Tibial nerve (tissue), 4 donors: Measurements from ENCODE around the gene COL27A1. TPM values are rescaled to one million over a fixed set of nuclear protein-coding genes. Genes with fewer than 3 reads are reported as not detected.

ENCODE experiments used
- DNase-seq, 2 donors: peaks; one replicate each; pipeline ENCODE4 v3.0.0-alpha.2; 2019; ENCODE audit warnings: low spot score in 2 of 2
- H3K27ac ChIP-seq, 4 donors: fragments of 200-600 bp; sonication (generic) in 3 of 4; one replicate each; pipeline ENCODE4 v1.5.1; 2017 to 2019; ENCODE audit warnings: mild to moderate bottlenecking in 1 of 4
- H3K27me3 ChIP-seq, 2 donors: fragments of 200-600 bp; sonication (generic) in 1 of 2; one replicate each; pipeline versions ENCODE4 v1.5.1 to v1.6.0; 2017 to 2019
- H3K36me3 ChIP-seq, 3 donors: fragments of 200-600 bp; sonication (generic); one replicate each; pipeline ENCODE4 v1.5.1; 2018 to 2019
- H3K4me1 ChIP-seq, 4 donors: fragments of 200-600 bp; sonication (generic) in 3 of 4; one replicate each; pipeline ENCODE4 v1.5.1; 2017 to 2019
- H3K4me3 ChIP-seq, 4 donors: fragments of 200-600 bp; sonication (generic) in 3 of 4; one replicate each; pipeline ENCODE4 v1.5.1; 2017 to 2019; ENCODE audit warnings: mild to moderate bottlenecking in 1 of 4, moderate library complexity in 1 of 4
- H3K9me3 ChIP-seq, 4 donors: fragments of 200-600 bp; sonication (generic) in 3 of 4; one replicate each; pipeline ENCODE4 v1.5.1; 2017 to 2019
- EP300 ChIP-seq, 2 donors: sonication (generic); formaldehyde crosslinking; IDR thresholded peaks; one replicate each; pipeline ENCODE4 v1.6.1; 2017; ENCODE audit warnings: antibody characterized with exemption in 2 of 2, mild to moderate bottlenecking in 1 of 2
- POLR2A ChIP-seq, 2 donors: fragments of 450-650 bp; IDR thresholded peaks; one replicate each; pipeline ENCODE4 v1.6.1; 2017; ENCODE audit warnings: antibody characterized with exemption in 2 of 2, mild to moderate bottlenecking in 2 of 2, moderate library complexity in 2 of 2
- WGBS, 2 donors: methylation state at CpG; one replicate each; pipeline ENCODE4 v1.1.5; 2018; 5-methylcytosine and 5-hydroxymethylcytosine counted together
- total RNA-seq, 4 donors: library from RNA; depleted of rRNA; stranded (reverse); fragments of >200 nt; gene quantifications; one replicate each; pipeline ENCODE4 v1.1.0, GENCODE V29; 2016
- TF ChIP-seq, protein P1 (sequence below), 5 experiments: fragments of 200-600 bp in 3 of 5; fragments of 450-650 bp in 2 of 5; sonication (generic) in 3 of 5; IDR thresholded peaks; one replicate each; pipeline ENCODE4 v1.5.1; 2016 to 2019; ENCODE audit warnings: antibody characterized with exemption in 5 of 5, mild to moderate bottlenecking in 3 of 5, moderate library complexity in 2 of 5

COL27A1 gene
- total RNA-seq, 4 donors from 2014 or later, result 14.9 to 55.8 (median 27.7) TPM

DNA sequence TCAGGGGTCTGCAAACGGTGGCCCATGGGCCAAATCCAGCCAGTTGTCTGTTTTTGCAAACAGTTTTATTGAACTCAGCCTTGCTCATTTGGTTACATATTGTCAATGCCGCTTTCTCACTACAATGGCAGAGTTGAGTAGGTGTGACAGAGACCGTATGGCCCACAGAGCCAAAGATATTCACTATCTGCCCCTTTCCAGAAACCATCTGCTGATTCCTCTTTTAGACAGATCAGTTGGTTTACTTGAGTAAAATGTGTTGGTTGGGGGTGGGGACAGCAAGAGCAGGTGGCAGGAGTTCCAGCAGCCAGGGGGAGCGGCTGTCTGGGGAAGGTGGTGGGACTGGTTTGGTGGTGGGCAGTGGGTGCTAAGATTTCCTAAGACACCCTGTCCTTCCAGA is 54.8 kb downstream of the COL27A1 start:
- WGBS, 2 donors, result 83 to 95% methylated on average over 4 of the region's 4 CpGs
- H3K27me3 ChIP-seq, result no peaks in the 10 kb centered on the region
- H3K4me3 ChIP-seq, result no peak overlapping the region
- TF ChIP-seq, protein P1, sequence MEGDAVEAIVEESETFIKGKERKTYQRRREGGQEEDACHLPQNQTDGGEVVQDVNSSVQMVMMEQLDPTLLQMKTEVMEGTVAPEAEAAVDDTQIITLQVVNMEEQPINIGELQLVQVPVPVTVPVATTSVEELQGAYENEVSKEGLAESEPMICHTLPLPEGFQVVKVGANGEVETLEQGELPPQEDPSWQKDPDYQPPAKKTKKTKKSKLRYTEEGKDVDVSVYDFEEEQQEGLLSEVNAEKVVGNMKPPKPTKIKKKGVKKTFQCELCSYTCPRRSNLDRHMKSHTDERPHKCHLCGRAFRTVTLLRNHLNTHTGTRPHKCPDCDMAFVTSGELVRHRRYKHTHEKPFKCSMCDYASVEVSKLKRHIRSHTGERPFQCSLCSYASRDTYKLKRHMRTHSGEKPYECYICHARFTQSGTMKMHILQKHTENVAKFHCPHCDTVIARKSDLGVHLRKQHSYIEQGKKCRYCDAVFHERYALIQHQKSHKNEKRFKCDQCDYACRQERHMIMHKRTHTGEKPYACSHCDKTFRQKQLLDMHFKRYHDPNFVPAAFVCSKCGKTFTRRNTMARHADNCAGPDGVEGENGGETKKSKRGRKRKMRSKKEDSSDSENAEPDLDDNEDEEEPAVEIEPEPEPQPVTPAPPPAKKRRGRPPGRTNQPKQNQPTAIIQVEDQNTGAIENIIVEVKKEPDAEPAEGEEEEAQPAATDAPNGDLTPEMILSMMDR (IDR thresholded peaks at IDR 0.05), result no peak
- TF ChIP-seq POLR2A (IDR thresholded peaks at IDR 0.05), result no peak
- no peak for TF ChIP-seq EP300 (IDR thresholded peaks at IDR 0.05)
- no peaks in the 10 kb centered on the region for H3K9me3 ChIP-seq
- peaks cover 0 to 34% (median 15%) of the 10 kb centered on the region in 4 donors for H3K4me1 ChIP-seq
- H3K36me3 ChIP-seq, result peaks cover 0 to 59% (median 0%) of the 10 kb centered on the region in 3 donors
- H3K27ac ChIP-seq, result no peak overlapping the region
- DNase-seq, result no peak

DNA sequence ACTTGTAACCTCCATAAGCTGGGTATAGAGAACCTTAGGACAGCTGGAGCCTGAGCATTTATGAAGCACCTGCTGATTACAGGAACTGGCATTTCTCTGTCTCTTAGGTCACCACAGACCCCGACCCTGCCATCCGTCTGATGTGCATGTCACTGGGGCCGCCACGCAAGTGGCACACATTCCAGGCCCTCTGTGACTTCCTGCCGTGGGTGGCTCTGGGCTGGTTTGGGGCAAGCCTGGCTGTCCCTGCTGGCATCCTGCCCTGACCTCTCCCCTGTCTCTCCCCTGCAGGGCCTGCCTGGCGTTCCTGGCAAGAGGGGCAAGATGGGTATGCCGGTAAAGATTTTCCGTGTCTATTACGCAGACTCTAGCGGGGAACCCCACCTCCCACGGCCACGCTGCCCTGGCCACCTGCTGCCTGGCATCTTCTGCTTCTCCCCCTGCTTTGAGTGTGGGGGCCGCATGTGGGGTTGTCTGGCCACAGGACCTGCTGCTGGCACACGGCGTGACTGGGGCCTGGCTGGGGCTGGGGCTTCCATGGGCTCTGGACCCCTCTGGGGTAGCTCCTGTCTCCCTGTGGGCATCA is 55.4 kb downstream of the COL27A1 start:
- no peak for DNase-seq
- Histone ChIP-seq H3K4me1 (peaks cover 0 to 36% (median 8%) of the 10 kb centered on the region in 4 donors), H3K27ac (no peak overlapping the region), H3K36me3 (peaks cover 0 to 59% (median 0%) of the 10 kb centered on the region in 3 donors), H3K27me3 (no peaks in the 10 kb centered on the region), H3K4me3 (no peak overlapping the region), H3K9me3 (no peaks in the 10 kb centered on the region)
- TF ChIP-seq POLR2A (IDR thresholded peaks at IDR 0.05) (no peak), EP300 (IDR thresholded peaks at IDR 0.05) (no peak)
- TF ChIP-seq, protein P1 (IDR thresholded peaks at IDR 0.05), result no peak
- WGBS, 2 donors, result 76 to 86% methylated on average over 15 of the region's 15 CpGs

DNA sequence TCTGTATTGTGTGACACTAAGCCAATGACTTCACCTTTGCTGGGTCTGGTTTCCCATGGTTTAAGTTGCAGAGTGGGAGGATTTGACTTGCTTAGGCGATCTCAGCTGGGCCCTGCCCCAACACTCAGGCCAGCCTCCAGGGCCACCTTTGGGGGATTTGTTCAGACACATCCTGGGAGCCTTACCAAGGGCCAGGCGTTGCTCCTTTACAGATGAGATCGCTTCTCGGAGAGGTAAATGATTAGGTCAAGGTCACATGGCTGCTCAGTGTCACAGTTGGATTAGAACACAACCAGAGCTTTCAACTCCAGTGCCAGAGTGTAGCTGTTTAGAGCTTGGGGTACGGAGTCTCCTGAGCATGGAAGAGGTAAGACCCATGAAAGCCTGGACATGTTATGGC is 57.5 kb downstream of the COL27A1 start:
- WGBS, 2 donors, result 92 to 95% methylated on average over 4 to 5 of the region's 5 CpGs
- DNase-seq, result no peak
- peaks cover 0 to 64% (median 0%) of the 10 kb centered on the region in 3 donors for H3K36me3 ChIP-seq
- H3K4me1 ChIP-seq, result peaks cover 0 to 25% (median 0%) of the 10 kb centered on the region in 4 donors
- H3K4me3 ChIP-seq, result no peak overlapping the region
- H3K9me3 ChIP-seq, result no peaks in the 10 kb centered on the region
- no peak overlapping the region for H3K27ac ChIP-seq
- no peaks in the 10 kb centered on the region for H3K27me3 ChIP-seq
- TF ChIP-seq EP300 (IDR thresholded peaks at IDR 0.05) (no peak), POLR2A (IDR thresholded peaks at IDR 0.05) (no peak)
- TF ChIP-seq, protein P1 (IDR thresholded peaks at IDR 0.05), result no peak

GRCh38 chr9:114213566-114213965 is 58.2 kb downstream of the COL27A1 start:
- Histone ChIP-seq H3K27me3 (no peaks in the 10 kb centered on the region), H3K27ac (no peak overlapping the region), H3K4me1 (peaks cover 0 to 24% (median 0%) of the 10 kb centered on the region in 4 donors), H3K36me3 (peaks cover 0 to 69% (median 0%) of the 10 kb centered on the region in 3 donors), H3K9me3 (no peaks in the 10 kb centered on the region), H3K4me3 (no peak overlapping the region)
- DNase-seq, result no peak
- 95 to 97% methylated on average over 6 of the region's 6 CpGs for WGBS, 2 donors
- TF ChIP-seq, protein P1 (IDR thresholded peaks at IDR 0.05), result no peak
- no peak for TF ChIP-seq EP300 (IDR thresholded peaks at IDR 0.05)
- no peak for TF ChIP-seq POLR2A (IDR thresholded peaks at IDR 0.05)

- TF ChIP-seq EP300 (IDR thresholded peaks at IDR 0.05) (no peak), POLR2A (IDR thresholded peaks at IDR 0.05) (no peak)
- TF ChIP-seq, protein P1 (IDR thresholded peaks at IDR 0.05), result no peak
- no peak for DNase-seq
- Histone ChIP-seq H3K4me3 (no peak overlapping the region), H3K36me3 (peaks cover 0 to 67% (median 0%) of the 10 kb centered on the region in 3 donors), H3K27me3 (no peaks in the 10 kb centered on the region), H3K9me3 (no peaks in the 10 kb centered on the region), H3K4me1 (peaks cover 0 to 24% (median 0%) of the 10 kb centered on the region in 4 donors), H3K27ac (no peak overlapping the region)
- 73 to 80% methylated on average over 6 of the region's 6 CpGs for WGBS, 2 donors
Observed at GRCh38 chr9:114214181-114214580, 58.8 kb downstream of the COL27A1 start.
